NCI-H1436 treated with DMSO at 0.1 percent for 48 hours (cell line): ENCODE data around the gene UBE2E2.

Experiments
- DNase-seq: peaks from one replicate; lab custom pipeline; 2025; lab: John Stamatoyannopoulos, UW

Gene UBE2E2

DNA sequence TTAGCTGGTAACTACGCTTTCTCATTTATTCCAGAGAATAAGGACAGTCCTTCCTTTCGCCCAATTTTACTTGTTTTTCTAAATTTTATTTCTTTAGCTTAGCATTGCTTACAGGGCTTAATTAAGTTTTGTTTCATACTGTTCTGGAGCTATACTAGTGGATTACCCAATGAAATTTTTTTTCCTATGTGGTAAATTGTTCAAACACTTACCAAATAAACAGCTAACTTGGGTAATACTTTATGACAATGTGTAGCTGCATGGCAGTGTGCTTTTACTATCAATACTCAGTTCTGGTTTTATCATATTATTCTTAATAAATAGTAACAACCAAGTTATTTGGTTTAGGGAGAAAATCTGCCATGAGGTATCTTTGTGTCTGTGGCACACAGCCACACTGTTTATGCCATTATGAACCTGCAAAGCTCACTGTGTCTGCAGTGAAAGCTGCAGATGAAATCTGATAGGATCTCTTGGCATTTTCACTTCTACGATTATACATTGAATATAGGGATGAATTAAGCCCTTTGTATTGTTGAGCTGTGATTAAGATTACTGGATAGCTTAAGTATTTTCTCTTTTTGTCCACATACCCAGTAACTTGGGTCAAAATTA lies 37.2 kb downstream of the UBE2E2 start:
- no peak for DNase-seq

DNA sequence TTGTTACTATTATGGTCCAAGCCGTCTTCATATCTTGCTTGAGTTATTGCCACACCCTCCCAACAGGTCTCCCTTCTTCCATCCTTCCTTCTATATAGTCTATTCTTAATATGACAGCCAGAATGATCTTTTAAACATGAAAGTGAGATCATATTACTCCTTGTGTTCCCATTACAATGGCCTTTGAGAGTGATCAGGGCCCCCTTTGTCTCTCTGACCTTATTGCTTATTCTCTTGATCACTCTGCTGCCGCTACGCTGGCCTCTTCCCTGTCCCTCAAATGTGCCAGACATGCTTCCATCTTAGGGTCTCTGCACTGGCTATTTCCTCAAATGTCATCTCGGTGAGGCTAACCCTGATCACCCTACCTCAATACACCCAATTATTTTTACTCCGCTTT lies 38.1 kb downstream of the UBE2E2 start:
- DNase-seq = no peak

DNA sequence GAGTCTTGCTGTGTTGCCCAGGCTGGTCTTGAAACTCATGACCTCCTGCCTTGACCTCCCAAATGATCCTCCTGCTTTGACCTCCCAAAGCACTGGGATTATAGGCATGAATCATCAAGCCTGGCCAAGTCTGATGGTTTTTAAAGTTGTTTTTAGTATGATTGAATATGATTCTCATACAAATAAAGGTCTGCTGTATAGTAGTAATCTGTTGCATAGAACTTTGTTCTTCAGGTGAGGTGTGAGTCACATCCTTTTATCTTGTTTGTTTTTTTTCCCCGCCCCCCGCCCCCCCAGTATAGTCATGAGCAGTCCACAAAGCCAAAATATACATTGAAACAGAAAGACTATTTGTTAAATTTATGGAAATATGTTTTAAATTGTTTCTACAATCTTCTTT lies 39.0 kb downstream of the UBE2E2 start:
- no peak for DNase-seq

DNA sequence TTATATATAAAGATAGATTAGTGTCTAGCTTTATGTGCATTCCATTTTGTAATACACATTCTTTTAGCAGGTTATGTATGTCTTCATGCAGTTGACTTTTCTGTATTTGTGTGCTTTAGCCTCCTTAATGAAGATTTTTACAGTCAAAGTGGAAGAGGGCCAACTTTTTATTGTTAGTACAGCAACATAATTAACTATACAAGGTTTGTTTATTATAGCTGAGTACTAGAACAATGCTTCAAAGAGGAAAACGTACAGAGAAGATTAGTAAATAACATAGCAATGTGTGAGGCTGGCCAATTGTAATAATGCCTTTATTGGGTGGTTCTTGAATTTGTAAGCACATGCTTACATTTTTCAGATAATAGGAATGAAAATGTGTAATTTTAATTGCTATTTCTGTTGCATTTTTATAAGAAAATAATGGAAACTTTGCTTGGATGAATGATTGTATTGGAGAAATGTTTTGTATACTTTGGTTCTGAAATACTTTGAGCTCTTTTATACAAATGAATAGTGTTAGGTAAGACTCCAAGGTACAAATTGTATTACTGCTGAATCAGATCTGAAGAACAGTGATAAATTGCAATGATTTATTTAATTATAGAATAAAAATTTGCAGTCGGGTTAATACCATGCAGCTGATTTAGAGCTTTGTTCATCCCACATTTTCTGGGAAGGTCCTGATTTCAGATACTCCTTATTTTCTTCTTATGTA lies 41.4 kb downstream of the UBE2E2 start:
- DNase-seq = no peak

DNA sequence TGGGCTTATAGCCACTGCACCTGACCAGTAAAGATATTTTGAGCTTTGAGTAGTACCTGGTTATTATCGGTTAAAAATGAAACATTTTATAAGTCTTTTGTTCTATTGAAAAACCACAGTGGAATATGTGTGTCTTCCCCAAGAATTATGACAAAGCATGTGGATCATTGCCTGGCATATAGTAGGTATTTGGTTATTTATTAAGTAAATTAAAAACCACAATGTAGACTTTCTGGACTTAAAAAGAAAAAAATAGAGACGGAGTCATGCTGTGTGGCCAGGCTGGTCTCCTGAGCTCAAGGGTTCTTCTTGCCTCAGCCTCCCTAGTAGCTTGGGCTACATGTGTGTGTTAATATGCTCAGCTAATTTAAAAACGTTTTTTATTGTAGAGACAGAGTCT lies 43.5 kb downstream of the UBE2E2 start:
- DNase-seq = no peak

DNA sequence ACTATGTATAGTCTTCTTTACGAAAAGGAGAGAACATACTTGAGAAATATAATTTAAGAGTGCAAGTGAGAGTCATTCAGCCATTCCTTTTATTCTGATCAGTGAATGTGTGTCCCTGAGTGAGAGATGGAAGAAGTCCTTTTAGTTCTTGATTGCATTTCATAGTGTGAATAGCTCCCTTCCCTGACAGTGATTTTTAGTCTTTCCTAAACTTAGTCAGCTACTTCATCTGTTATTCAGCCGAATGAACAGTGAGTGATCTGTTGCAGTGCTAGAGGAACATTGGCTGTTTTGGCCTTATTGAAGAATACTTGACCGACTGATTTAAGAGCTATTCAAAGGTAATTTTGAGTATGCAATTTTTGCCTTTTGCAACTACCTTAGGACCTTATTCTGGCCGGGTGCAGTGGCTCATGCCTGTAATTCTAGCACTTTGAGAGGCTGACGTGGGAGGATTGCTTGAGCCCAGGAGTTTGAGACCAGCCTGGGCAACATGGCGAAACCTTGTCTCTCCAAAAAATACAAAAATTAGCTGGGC lies 45.5 kb downstream of the UBE2E2 start:
- DNase-seq = no peak

DNA sequence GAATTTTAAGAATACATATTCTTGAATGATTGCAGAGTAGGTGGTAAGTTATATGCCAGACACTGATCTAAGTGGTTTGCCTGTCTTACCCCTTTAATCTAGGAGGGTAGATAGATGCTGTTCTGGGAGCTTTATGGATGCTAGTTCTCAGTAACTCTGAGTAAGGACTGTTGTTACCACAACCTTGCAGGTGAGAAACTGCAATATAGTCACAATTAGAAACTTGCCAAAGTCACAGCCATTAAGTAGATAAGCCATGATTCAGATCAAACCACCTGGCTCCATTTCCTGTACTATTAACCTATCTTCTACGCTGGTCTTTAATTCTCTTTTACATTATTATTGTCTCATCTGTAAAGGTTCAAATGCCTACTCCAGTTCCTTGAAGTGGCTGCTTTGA lies 46.8 kb downstream of the UBE2E2 start:
- no peak for DNase-seq

DNA sequence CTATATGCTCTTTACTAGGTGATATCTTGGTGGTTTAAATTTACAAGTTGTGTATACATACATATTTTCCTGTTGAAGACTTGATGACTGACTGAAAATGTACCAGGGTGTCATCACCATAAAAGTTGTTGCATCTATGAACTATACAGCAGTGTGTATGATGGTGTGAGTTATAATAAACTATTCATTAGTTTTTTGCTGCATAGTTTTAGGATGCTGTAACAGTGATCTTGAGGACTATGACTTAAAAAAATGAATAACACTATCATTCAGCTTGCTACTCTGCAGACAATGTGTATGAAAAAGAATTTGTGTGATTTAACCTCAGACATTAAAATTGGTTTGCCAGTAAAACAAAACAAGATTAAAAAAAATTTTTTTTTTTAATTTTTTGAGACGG lies 49.0 kb downstream of the UBE2E2 start:
- no peak for DNase-seq

DNA sequence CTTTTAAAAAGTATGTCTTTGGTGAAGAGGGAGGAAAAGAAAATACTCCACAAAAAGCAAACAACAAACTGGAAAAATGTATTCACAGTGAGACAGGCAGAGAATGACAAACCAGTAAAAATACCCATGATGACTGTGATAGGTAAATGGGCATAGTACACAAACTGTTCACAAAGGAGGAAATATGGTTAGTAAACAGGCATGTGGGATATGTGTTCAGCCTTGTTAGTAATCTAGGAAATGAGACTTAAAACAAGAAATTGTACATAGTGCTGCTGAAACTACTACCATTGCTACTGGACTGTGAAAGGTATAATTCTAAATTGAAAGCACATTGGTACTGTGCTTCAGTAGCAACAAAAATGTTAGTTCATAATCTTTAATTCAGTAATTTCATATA lies 50.1 kb downstream of the UBE2E2 start:
- no peak for DNase-seq

DNA sequence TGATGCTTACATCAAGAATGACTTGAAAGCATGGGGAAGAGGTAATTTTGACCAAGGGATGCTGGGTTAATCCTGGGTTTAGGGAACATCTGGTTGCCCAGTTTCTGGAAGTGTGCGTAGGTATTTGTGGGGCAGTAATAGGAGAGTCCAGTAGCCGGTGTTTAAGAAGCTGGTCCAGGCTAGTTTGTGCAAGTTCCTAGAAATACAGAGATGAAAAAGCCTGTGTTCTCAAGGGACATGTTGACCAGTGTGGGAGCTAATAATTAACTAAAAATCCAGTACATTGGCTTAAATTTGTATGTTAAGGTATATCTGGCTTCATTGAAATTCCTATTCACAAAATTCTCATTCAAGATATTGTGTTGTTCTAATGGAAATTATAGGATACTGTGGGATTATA lies 51.2 kb downstream of the UBE2E2 start:
- DNase-seq = no peak

DNA sequence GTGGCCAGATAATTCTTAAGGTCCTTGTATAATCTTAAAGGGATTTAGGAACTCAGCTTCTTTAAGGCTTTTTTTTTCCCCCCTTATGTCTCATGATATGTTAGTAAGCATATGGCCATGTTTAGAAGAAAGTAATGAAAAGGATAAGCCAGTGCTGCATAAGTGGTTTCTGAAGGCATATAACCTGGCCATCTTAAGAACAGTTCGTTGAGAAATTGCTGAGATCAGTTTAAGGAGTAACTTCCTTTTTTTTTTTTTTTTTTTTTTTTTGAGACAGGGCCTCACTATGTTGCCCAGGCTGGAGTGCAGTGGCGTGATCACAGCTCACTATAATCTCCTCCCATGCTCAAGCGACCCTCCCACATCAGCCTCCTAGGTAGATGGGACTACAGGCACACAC lies 51.7 kb downstream of the UBE2E2 start:
- no peak for DNase-seq

DNA sequence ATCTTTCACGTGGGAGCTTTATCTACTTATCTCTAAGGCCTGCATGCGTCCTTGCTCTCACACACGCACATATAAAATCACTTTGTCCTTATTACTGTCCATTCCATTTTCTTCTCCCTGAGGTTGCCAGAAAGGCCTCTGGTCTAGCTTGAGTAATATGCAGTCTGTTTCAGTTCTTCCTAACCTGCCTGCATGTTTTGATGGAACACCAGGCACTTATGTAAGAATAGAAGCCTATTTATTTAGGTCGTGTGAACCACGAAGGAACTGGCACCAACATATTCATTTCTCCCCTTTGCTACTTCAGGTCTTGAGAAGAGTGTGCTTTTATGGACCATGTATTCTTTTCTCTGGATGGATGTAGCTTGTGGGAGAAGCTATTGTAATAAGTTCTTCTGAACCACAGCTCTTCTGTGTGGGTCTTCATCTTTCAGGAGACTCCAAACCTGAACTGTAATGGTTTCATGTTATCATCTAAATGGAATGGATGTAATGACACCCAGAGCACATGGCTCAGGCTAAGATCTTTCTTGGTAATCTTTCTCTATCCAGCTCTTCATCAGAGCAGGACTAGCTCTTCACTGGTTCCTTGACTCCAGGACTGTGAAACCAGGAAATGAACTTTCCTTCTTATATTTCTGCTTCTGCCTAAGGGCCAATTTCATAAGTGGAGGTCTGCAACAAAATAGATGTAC lies 53.8 kb downstream of the UBE2E2 start:
- DNase-seq = no peak

DNA sequence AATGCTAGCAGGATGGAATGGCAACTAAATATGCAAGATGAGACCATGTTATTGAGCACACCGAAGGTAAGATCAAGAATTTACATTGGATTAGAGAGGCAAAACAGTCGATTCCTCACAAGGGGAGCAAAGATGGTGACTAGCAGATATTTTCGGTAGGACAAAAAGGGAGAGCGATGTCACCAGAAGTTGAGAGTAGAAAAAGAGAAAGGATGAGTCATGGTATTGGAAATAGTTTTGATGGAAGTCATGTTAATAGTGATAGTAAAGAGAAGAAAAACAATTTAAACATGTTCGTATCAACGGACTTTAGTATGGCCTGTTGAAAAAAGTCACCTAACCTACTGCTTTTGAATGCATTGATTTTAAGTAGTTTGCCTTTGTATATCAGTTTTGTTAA lies 55.0 kb downstream of the UBE2E2 start:
- DNase-seq = no peak

DNA sequence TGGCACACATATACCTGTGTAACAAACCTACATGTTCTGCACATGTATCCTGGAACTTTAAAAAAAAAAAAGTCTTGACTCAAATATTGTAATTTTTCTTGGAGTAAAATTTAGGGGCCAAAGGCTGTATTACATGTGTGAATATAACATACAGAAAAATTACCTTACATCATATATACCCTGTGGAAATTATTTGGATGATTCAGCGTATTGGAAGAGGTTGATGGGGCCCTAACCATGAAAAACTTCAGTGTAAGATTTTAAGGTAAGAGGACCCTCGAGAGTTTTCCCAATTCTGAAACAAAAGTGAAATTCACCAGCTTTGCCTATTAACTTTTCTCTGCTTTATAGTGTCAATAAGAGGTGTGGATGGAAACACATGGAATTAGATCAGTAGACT lies 56.4 kb downstream of the UBE2E2 start:
- no peak for DNase-seq

DNA sequence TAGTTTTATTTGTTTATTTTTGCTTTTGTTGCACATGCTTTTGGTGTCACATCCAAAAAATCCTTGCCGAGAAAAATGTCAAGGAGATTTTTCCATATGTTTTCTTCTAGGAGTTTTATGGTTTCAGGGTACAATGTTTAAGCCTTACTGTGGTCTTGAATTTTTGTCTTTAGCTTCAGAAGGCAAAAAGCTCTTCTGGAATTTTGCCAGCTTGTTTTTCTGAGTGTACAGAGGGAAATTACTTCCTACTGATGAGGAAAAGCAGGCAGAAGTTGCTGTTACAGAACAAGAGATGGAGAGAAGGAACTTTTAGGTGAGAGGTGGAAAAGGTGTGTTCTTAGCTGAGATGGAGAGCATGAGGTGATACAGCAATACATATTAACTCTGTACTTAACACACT lies 59.6 kb downstream of the UBE2E2 start:
- DNase-seq = no peak

DNA sequence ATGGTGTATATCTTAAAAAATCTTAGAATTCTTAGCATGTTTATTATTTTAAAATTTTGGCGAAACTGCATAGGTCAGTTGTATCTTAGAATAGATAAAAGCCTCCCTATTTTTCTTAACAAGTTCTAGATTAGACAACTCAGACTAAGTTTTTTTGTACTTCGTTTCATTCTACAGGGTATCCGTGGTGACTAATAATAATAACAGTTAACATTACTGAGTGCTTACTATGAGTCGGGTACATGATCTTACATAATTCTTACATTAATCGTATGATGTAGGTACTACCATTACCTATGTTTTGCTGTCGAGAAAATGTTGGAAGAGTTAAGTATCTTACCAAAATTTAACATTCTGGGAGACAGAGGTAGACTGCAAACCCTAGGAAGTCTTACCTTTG lies 60.7 kb downstream of the UBE2E2 start:
- DNase-seq = no peak

DNA sequence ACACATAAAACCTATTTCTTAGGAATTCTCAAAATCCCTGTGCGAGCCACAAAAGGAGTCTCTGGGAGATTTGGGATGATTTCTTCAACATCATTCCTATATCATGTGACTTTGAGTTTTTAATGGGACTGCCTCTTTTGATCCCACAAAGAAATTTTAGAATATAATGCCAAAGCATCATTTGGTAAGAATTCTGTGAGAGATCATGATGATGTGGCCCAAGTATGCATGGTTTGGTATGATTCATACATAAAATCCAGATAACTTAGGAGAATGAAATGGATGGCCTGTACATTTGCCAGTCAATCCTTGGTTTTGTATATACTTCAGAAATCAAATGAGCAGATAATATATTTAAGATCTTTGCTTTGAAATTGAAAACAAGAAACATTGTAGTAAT lies 61.3 kb downstream of the UBE2E2 start:
- DNase-seq = no peak

DNA sequence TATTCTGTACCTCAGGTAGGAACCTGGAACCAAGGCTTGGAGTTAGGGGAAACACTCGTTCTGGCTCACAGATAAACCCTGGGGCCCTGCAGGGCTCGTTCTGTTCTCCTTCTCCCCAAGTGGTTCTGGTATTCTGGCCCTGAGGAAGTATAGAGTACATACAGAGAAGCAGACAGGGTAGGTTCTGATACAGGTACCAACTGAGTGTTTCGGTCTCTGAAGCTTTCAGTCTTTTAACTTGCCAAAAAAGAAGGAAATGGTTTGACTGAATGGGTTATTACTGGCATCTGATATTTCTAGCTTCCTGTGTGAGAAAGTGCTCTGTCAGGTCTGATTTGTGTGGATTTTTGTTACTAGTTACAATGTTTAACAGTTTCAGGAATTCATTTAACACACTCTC lies 67.3 kb downstream of the UBE2E2 start:
- no peak for DNase-seq

DNA sequence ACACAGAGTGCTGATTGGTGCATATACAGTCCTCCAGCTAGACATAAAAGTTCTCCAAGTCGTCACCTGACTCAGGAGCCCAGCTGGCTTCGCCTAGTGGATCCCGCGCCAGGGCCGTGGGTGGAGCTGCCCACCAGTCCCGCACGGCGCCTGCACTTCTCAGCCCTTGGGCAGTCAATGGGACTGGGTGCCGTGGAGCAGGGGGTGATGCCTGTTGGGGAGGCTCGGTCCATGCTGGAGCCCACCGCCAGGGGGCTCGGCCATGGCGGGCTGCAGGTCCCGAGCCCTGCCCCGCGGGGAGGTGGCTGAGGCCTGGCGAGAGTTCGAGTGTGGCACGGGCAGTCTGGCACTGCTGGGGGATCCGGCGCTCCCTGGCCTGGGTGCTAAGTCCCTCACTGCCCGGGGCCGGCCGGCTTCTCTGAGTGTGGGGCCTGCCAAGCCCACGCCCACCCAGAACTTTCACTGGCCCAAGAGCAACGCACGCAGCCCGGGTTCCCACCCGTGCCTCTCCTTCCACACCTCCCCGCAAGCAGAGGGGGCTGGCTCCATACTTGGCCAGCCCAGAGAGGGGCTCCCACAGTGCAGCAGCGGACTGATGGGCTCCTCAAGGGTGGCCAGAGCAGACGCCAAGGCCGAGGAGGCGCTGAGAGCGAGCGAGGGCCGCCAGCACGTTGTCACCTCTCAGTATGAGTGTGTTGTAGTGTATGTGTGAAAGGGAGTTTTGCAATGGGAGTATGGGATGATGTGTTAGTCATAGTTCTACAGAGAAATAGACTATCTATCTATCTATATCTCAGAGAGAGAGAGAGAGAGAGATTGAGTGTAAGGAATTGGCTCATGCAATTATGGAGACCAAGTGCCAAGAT lies 69.0 kb downstream of the UBE2E2 start:
- DNase-seq = no peak

DNA sequence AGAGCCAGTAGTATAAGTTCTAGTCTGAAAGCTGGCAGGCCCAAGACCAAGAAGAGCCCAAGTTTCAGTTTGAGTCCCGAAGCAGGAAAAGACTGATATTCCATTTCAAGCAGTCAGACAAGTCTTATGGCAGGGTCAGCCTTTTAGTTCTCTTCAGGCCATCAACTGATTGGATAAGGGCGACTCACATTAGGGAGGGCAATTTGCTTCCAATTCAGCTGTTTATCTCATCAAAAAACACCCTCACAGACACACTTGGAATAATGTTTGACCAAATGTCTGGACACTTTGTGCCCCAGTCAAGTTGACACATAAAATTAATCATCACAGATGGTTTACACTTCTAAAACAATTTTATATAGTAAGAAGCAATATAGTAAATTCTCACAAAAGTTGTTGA lies 69.7 kb downstream of the UBE2E2 start:
- no peak for DNase-seq

DNA sequence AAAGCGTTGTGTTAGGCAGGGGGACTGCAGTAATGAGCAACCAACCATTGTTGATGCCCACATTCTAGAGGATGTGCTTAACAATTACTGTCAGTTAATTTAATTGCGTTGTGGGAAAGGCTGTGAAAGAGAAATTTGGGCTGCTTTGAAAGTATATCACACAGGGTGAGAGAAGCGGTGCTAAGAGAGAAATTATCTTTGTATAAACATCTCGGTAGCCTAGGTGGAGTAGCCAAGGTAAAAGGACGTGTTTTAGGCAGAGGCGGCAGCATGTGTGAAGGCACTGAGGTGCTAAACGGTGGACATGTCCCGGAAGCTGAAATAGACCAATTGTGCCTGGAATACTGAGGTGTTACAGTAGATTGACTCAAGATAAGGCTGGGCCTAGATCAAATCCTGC lies 71.9 kb downstream of the UBE2E2 start:
- no peak for DNase-seq

DNA sequence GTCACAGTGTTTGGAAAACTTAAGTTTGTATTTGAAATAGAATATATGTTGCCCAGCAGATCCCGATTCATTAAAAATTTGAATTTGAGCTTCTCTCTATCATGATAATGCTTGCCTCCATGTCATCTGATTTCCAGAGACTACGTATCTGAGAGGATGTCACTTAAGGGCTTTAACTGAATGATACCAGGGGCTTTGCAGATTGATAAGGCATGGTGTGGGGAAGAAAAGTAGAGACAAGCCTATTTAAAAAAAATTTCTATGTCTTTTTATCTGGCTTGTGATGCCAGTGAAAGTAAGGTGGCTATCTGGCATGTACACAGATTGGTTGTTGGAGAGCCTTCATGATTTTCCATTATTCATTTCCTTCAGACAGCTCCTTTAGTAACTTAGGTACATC lies 72.7 kb downstream of the UBE2E2 start:
- no peak for DNase-seq
